Smooth muscle cell (in vitro differentiated cells): Measurements from ENCODE around the gene ZNF503. TPM values are rescaled to one million over a fixed set of nuclear protein-coding genes. Genes with fewer than 3 reads are reported as not detected.

Experiments
- DNase-seq: peaks from one replicate; lab custom pipeline; 2025; ENCODE audit not compliant: unreplicated experiment; lab: John Stamatoyannopoulos, UW
- H2AFZ ChIP-seq: fragments of 200-600 bp; sonication (generic); 2 replicates; pipeline ENCODE4 v1.6.0; 2016; ENCODE audit warnings: antibody characterized with exemption, low read depth, mild to moderate bottlenecking
- H3F3A ChIP-seq: fragments of 200-600 bp; sonication (generic); 2 replicates; pipeline ENCODE4 v1.6.0; 2017; ENCODE audit warnings: antibody characterized with exemption, low read depth
- H3K27ac ChIP-seq: fragments of 200-600 bp; sonication (generic); 2 replicates; pipeline ENCODE4 v1.5.1; 2016; ENCODE audit warnings: low read depth, mild to moderate bottlenecking
- H3K27me3 ChIP-seq: fragments of 200-600 bp; sonication (generic); 2 replicates; pipeline ENCODE4 v1.6.1; 2016; ENCODE audit warnings: low read depth, mild to moderate bottlenecking
- H3K36me3 ChIP-seq: fragments of 200-600 bp; sonication (generic); 2 replicates; pipeline ENCODE4 v1.5.1; 2016; ENCODE audit warnings: low read depth
- H3K4me1 ChIP-seq: fragments of 200-600 bp; sonication (generic); 2 replicates; pipeline ENCODE4 v1.5.1; 2016; ENCODE audit warnings: low read depth
- H3K4me2 ChIP-seq: fragments of 200-600 bp; sonication (generic); 2 replicates; pipeline ENCODE4 v1.6.0; 2016; ENCODE audit warnings: mild to moderate bottlenecking
- H3K4me3 ChIP-seq: fragments of 200-600 bp; sonication (generic); 2 replicates; pipeline ENCODE4 v1.5.1; 2016; ENCODE audit warnings: mild to moderate bottlenecking
- H3K79me2 ChIP-seq: fragments of 200-600 bp; sonication (generic); 2 replicates; pipeline ENCODE4 v1.6.0; 2016; ENCODE audit warnings: low read depth, mild to moderate bottlenecking
- H3K9ac ChIP-seq: fragments of 200-600 bp; sonication (generic); 2 replicates; pipeline ENCODE4 v1.6.0; 2016; ENCODE audit warnings: low read depth
- H3K9me3 ChIP-seq: fragments of 200-600 bp; sonication (generic); replicated peaks from 2 replicates; pipeline ENCODE4 v1.5.1; 2016; ENCODE audit warnings: low read depth
- H4K20me1 ChIP-seq: fragments of 200-600 bp; sonication (generic); 2 replicates; pipeline ENCODE4 v1.6.0; 2016; ENCODE audit warnings: low read depth
- WGBS: methylation state at CpG from one replicate; pipeline ENCODE4 v1.1.7; 2016; ENCODE audit warnings: low lambda C conversion rate; 5-methylcytosine and 5-hydroxymethylcytosine counted together
- polyA plus RNA-seq: library from polyadenylated mRNA; unstranded; fragments of >200 nt; fragmentation: Nextera tagmentation; extraction: Ambion mirVana; gene quantifications from 2 replicates; pipeline ENCODE4 v1.2.1, GENCODE V29; 2016
- total RNA-seq: library from RNA; depleted of rRNA; stranded (reverse); fragments of >200 nt; gene quantifications from 2 replicates; pipeline ENCODE4 v1.2.3, GENCODE V29; 2014
- TF ChIP-seq, protein P1 (sequence below): fragments of 200-600 bp; sonication (generic); IDR thresholded peaks from 2 replicates; pipeline ENCODE4 v1.5.1; 2017; ENCODE audit warnings: borderline replicate concordance, mild to moderate bottlenecking, antibody characterized with exemption; ENCODE audit not compliant: insufficient read depth, poor library complexity, severe bottlenecking

The ZNF503 gene
- total and polyA plus RNA-seq, 2 experiments from 2014 or later, result 6.8 to 11.8 TPM

- H4K20me1 ChIP-seq, result no peaks in the 10 kb centered on the region
- H3K79me2 ChIP-seq, result no peaks in the 10 kb centered on the region
- no peak overlapping the region for H3K9ac ChIP-seq
- H3K4me2 ChIP-seq, result no peak overlapping the region
- H3K4me3 ChIP-seq, result no peak overlapping the region
- H3K4me1 ChIP-seq, result no peaks in the 10 kb centered on the region
- no peak for DNase-seq
- H3K27me3 ChIP-seq, result peaks cover 14% of the 10 kb centered on the region
- TF ChIP-seq, protein P1, sequence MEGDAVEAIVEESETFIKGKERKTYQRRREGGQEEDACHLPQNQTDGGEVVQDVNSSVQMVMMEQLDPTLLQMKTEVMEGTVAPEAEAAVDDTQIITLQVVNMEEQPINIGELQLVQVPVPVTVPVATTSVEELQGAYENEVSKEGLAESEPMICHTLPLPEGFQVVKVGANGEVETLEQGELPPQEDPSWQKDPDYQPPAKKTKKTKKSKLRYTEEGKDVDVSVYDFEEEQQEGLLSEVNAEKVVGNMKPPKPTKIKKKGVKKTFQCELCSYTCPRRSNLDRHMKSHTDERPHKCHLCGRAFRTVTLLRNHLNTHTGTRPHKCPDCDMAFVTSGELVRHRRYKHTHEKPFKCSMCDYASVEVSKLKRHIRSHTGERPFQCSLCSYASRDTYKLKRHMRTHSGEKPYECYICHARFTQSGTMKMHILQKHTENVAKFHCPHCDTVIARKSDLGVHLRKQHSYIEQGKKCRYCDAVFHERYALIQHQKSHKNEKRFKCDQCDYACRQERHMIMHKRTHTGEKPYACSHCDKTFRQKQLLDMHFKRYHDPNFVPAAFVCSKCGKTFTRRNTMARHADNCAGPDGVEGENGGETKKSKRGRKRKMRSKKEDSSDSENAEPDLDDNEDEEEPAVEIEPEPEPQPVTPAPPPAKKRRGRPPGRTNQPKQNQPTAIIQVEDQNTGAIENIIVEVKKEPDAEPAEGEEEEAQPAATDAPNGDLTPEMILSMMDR, result no peak
- no peaks in the 10 kb centered on the region for H3K36me3 ChIP-seq
- H2AFZ ChIP-seq, result no peak overlapping the region
- H3F3A ChIP-seq, result no peaks in the 10 kb centered on the region
- H3K9me3 ChIP-seq, result no peaks in the 10 kb centered on the region
- H3K27ac ChIP-seq, result no peak overlapping the region
Observed at GRCh38 chr10:75390178-75390577, 11.4 kb downstream of the ZNF503 start.

DNA sequence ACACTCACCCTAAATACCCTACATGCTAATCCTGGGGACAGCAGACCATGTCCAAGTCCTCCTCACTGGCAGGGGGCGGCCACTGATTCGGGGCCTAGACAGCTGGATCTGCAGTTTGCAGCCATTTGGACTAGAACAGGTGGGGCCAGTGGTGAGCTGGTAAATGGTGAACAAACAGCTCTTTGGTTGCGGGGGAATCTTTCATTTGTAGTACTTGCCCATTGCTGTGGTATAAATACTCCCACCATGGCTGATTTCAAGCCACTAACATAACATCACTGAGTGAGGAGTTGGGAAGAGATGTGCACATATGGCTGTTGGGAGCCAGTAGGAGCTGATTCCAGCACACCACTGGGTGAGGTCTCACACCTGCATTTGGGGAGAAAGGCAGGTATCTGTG lies 13.5 kb downstream of the ZNF503 start:
- WGBS, result 94% methylated on average over 3 of the region's 3 CpGs
- TF ChIP-seq, protein P1, result no peak

DNA sequence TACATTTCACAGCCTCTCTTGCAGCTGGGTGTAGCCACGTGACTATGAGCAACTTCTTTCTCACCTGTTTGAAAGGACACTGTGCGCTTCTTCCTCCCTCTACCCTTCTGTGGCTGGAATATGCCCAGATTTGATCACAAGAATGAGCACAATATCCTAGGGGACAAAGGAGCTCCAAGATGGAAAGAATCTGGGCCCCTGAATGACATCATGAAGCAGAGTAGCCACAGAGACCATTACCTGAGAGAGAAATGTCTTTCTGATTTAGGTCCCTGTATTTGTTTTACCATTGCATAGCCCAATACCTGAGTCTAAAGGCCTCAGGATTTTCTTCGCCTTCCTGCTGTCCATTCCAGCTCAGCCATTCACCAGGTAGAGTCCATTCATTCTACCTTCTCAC lies 15.4 kb downstream of the ZNF503 start:
- no peak for DNase-seq
- no peak overlapping the region for H3K4me3 ChIP-seq
- H3K36me3 ChIP-seq, result no peaks in the 10 kb centered on the region
- H3K9me3 ChIP-seq, result no peaks in the 10 kb centered on the region
- no peaks in the 10 kb centered on the region for H3K4me1 ChIP-seq
- WGBS, result 90% methylated on average over 3 of the region's 3 CpGs
- no peak overlapping the region for H2AFZ ChIP-seq
- no peak overlapping the region for H3K4me2 ChIP-seq
- H3K9ac ChIP-seq, result no peak overlapping the region
- no peaks in the 10 kb centered on the region for H3K79me2 ChIP-seq
- H3K27ac ChIP-seq, result no peak overlapping the region
- peaks cover 12% of the 10 kb centered on the region for H3K27me3 ChIP-seq
- no peaks in the 10 kb centered on the region for H4K20me1 ChIP-seq
- H3F3A ChIP-seq, result no peaks in the 10 kb centered on the region
- TF ChIP-seq, protein P1, result no peak

More for the DNA sequence above, 13.5 kb downstream of the ZNF503 start:
- no peaks in the 10 kb centered on the region for H4K20me1 ChIP-seq
- H3K4me2 ChIP-seq, result no peak overlapping the region
- no peak overlapping the region for H3K27ac ChIP-seq
- H3K9me3 ChIP-seq, result no peaks in the 10 kb centered on the region
- H3K4me3 ChIP-seq, result no peak overlapping the region
- DNase-seq, result no peak
- no peaks in the 10 kb centered on the region for H3F3A ChIP-seq
- no peaks in the 10 kb centered on the region for H3K79me2 ChIP-seq
- no peaks in the 10 kb centered on the region for H3K36me3 ChIP-seq
- peaks cover 18% of the 10 kb centered on the region for H3K27me3 ChIP-seq
- H3K9ac ChIP-seq, result no peak overlapping the region
- no peak overlapping the region for H2AFZ ChIP-seq
- H3K4me1 ChIP-seq, result no peaks in the 10 kb centered on the region

GRCh38 chr10:75379817-75380216 lies 21.7 kb downstream of the ZNF503 start:
- no peak for DNase-seq
- Histone ChIP-seq H3K27me3 (peaks cover 6% of the 10 kb centered on the region), H3K4me3 (no peak overlapping the region), H3K9me3 (no peaks in the 10 kb centered on the region), H3K36me3 (no peaks in the 10 kb centered on the region), H3K27ac (no peak overlapping the region), H4K20me1 (no peaks in the 10 kb centered on the region), H2AFZ (no peak overlapping the region), H3K79me2 (no peaks in the 10 kb centered on the region), H3K9ac (no peak overlapping the region), H3K4me2 (no peak overlapping the region), H3K4me1 (peaks cover 4% of the 10 kb centered on the region), H3F3A (no peaks in the 10 kb centered on the region)
- TF ChIP-seq, protein P1, result no peak
- 94% methylated on average over 6 of the region's 6 CpGs for WGBS
